Sigmoid colon (tissue), 7 donors: Measurements from ENCODE around the gene PGAP2. TPM values are rescaled to one million over a fixed set of nuclear protein-coding genes. Genes with fewer than 3 reads are reported as not detected.
"Not testable (repeated sequence)": the region's sequence is repeated elsewhere in the genome, so short reads cannot be mapped to it uniquely, and the experiment has no call there.

Source experiments
- DNase-seq: peaks from one replicate; pipeline ENCODE4 v3.0.0-alpha.2; 2019
- H3K27ac ChIP-seq, 4 donors: fragments of 200-600 bp; sonication (generic); one replicate each; pipeline ENCODE4 v1.5.1; 2016 to 2019; ENCODE audit warnings: mild to moderate bottlenecking in 1 of 4
- H3K27me3 ChIP-seq, 3 donors: fragments of 200-600 bp; sonication (generic); one replicate each; pipeline ENCODE4 v1.5.1; 2019; ENCODE audit warnings: mild to moderate bottlenecking in 1 of 3
- H3K36me3 ChIP-seq, 4 donors: fragments of 200-600 bp; sonication (generic); one replicate each; pipeline ENCODE4 v1.5.1; 2016 to 2019
- H3K4me1 ChIP-seq, 4 donors: fragments of 200-600 bp; sonication (generic); one replicate each; pipeline ENCODE4 v1.5.1; 2017 to 2019
- H3K4me3 ChIP-seq, 4 donors: fragments of 200-600 bp; sonication (generic); one replicate each; pipeline ENCODE4 v1.5.1; 2017 to 2019; ENCODE audit warnings: mild to moderate bottlenecking in 2 of 4, moderate library complexity in 1 of 4
- H3K9me3 ChIP-seq, 4 donors: fragments of 200-600 bp in 3 of 4; sonication (generic) in 3 of 4; one replicate each; pipeline versions ENCODE4 v1.5.1 to v1.6.1; 2013 to 2019
- EP300 ChIP-seq, 4 donors: sonication (generic); formaldehyde crosslinking; IDR thresholded peaks; one replicate each; pipeline ENCODE4 v1.6.1; 2017; ENCODE audit warnings: antibody characterized with exemption in 4 of 4
- POLR2A ChIP-seq, 2 donors: fragments of 450-650 bp; IDR thresholded peaks; one replicate each; pipeline ENCODE4 v1.6.1; 2016; ENCODE audit warnings: antibody characterized with exemption in 2 of 2, mild to moderate bottlenecking in 2 of 2, moderate library complexity in 2 of 2
- POLR2AphosphoS5 ChIP-seq, 4 donors: sonication (generic); formaldehyde crosslinking; IDR thresholded peaks; one replicate each; pipeline ENCODE4 v1.6.1; 2017; ENCODE audit warnings: antibody characterized with exemption in 4 of 4
- WGBS, 2 donors: extraction: QIAGEN DNeasy Blood & Tissue Kit; methylation state at CpG; one replicate each; pipeline ENCODE4 v1.1.7; 2013; 5-methylcytosine and 5-hydroxymethylcytosine counted together
- intact Hi-C: fragments of 100-400 bp; cut with DNase I; formaldehyde crosslinking; loops from one replicate; pipeline ENCODE4 v1.15.1; 2023
- polyA plus RNA-seq, 3 donors: library from polyadenylated mRNA; stranded (reverse); fragments of 200-250 nt; gene quantifications; one replicate each; pipeline ENCODE4 v1.2.3, GENCODE V29; 2013
- total RNA-seq, 4 donors: library from RNA; depleted of rRNA; stranded (reverse); fragments of >200 nt; gene quantifications; one replicate each; pipeline ENCODE4 v1.1.0, GENCODE V29; 2016
- TF ChIP-seq, protein P1 (sequence below), 4 experiments: fragments of 450-650 bp in 3 of 4; fragments of 200-600 bp in 1 of 4; IDR thresholded peaks; one replicate each; pipeline ENCODE4 v1.5.1; 2016 to 2019; ENCODE audit warnings: antibody characterized with exemption in 4 of 4, mild to moderate bottlenecking in 3 of 4, moderate library complexity in 2 of 4
- donor health status: healthy with polysubstance abuse.
- donor health status: Bipolar disorder and iron deficiency.
- donor health status: healthy.

Gene PGAP2
- total RNA-seq (1 to 10 TPM; 3.7 to 7.1 (median 4.5) TPM), polyA plus RNA-seq (10 to 100 TPM in 2 of 3 donors, 1 to 10 TPM in 1; 6.9 to 19.4 (median 11.4) TPM)

- peaks cover 0 to 11% (median 7%) of the 10 kb centered on the region in 4 donors for H3K4me1 ChIP-seq
- no peaks in the 10 kb centered on the region for H3K36me3 ChIP-seq
- intact Hi-C loops, result loop anchor here (2.0 kb wide), 1 partner anchor 33 kb away; the partner anchor contains the start of gene RHOG
- no peaks in the 10 kb centered on the region for H3K27me3 ChIP-seq
- WGBS, 2 donors, result 1% methylated on average over 55 of the region's 55 CpGs
- H3K9me3 ChIP-seq, result no peaks in the 10 kb centered on the region
- peak; percentile 72 for DNase-seq
- TF ChIP-seq EP300 (IDR thresholded peaks at IDR 0.05), result no peak
- TF ChIP-seq, protein P1, sequence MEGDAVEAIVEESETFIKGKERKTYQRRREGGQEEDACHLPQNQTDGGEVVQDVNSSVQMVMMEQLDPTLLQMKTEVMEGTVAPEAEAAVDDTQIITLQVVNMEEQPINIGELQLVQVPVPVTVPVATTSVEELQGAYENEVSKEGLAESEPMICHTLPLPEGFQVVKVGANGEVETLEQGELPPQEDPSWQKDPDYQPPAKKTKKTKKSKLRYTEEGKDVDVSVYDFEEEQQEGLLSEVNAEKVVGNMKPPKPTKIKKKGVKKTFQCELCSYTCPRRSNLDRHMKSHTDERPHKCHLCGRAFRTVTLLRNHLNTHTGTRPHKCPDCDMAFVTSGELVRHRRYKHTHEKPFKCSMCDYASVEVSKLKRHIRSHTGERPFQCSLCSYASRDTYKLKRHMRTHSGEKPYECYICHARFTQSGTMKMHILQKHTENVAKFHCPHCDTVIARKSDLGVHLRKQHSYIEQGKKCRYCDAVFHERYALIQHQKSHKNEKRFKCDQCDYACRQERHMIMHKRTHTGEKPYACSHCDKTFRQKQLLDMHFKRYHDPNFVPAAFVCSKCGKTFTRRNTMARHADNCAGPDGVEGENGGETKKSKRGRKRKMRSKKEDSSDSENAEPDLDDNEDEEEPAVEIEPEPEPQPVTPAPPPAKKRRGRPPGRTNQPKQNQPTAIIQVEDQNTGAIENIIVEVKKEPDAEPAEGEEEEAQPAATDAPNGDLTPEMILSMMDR (IDR thresholded peaks at IDR 0.05), result peak; percentile 45 to 61 (median 56)
- peak within 1 kb of the TSS; percentile 37 to 53 (median 46) for H3K27ac ChIP-seq
- peak within 1 kb of the TSS; percentile 52 to 75 (median 56) for H3K4me3 ChIP-seq
Observed at GRCh38 chr11:3807909-3808860, at the start of gene PGAP2. PGAP2 (plus strand) TSS chr11:3808560; CDS start chr11:3811260, 2,700 bp downstream.

DNA sequence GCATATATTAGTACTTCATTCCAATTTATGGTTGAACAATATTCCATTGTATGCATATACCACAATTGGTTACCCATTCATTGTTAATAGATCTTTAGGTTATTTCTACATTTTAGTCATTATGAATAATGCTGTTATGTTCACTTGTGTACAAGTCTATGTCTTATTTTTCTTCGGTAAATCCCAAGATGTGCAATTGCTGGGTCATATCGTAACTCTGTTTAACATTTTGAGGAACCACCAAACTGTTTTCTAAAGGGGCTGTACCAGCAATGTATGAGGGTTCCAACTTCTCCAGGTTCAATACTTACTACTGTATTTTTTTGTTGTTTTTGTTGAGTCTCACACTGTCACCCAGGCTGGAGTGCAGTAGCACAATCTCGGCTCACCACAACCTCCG, 44.1 kb upstream of the PGAP2 start:
- Histone ChIP-seq H3K36me3 (peaks cover 21 to 100% (median 78%) of the 10 kb centered on the region in 4 donors), H3K4me3 (no peak overlapping the region), H3K27me3 (no peaks in the 10 kb centered on the region), H3K4me1 (no peaks in the 10 kb centered on the region), H3K27ac (no peak overlapping the region), H3K9me3 (no peaks in the 10 kb centered on the region)
- WGBS, 2 donors, result 95 to 98% methylated on average over 4 of the region's 4 CpGs
- no peak for DNase-seq
- TF ChIP-seq POLR2A (IDR thresholded peaks at IDR 0.05) (no peak), EP300 (IDR thresholded peaks at IDR 0.05) (no peak), POLR2AphosphoS5 (IDR thresholded peaks at IDR 0.05) (no peak)
- TF ChIP-seq, protein P1 (IDR thresholded peaks at IDR 0.05), result no peak
- intact Hi-C loops, result no loop called here

DNA sequence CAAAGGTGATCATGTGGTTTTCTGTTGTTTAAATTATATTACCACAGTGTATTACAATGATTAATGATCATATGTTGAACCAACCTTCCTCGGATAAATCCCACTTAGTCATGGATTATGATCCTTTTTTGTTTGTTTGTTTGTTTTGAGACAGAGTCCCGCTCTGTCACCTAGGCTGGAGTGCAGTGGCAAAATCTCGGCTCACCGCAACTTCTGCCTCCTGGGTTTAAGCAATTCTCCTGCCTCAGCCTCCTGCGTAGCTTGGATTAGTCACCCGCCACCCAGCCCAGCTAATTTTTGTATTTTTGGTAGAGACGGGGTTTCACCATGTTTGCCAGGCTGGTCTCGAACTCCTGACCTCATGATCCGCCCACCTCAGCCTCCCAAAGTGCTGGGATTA, 41.5 kb upstream of the PGAP2 start:
- H3K27ac ChIP-seq, H3K27me3 ChIP-seq, H3K4me3 ChIP-seq, DNase-seq, H3K4me1 ChIP-seq, H3K9me3 ChIP-seq, intact Hi-C loops: not testable (repeated sequence)
- WGBS, 2 donors, result 91 to 95% methylated on average over 9 of the region's 9 CpGs
- peaks cover 30 to 100% (median 79%) of the 10 kb centered on the region in 4 donors for H3K36me3 ChIP-seq

GRCh38 chr11:3767536-3767935, 40.8 kb upstream of the PGAP2 start:
- Histone ChIP-seq H3K27ac (no peak overlapping the region), H3K4me1 (no peaks in the 10 kb centered on the region), H3K4me3 (no peak overlapping the region), H3K9me3 (no peaks in the 10 kb centered on the region), H3K27me3 (no peaks in the 10 kb centered on the region), H3K36me3 (peaks cover 30 to 100% (median 77%) of the 10 kb centered on the region in 4 donors)
- intact Hi-C loops, result no loop called here
- TF ChIP-seq, protein P1 (IDR thresholded peaks at IDR 0.05), result no peak
- TF ChIP-seq POLR2AphosphoS5 (IDR thresholded peaks at IDR 0.05) (no peak), POLR2A (IDR thresholded peaks at IDR 0.05) (no peak), EP300 (IDR thresholded peaks at IDR 0.05) (no peak)
- 72 to 85% methylated on average over 3 of the region's 3 CpGs for WGBS, 2 donors
- DNase-seq, result no peak

- no peak for DNase-seq
- H3K9me3 ChIP-seq, result no peaks in the 10 kb centered on the region
- no peak for TF ChIP-seq POLR2A (IDR thresholded peaks at IDR 0.05)
- no peak for TF ChIP-seq POLR2AphosphoS5 (IDR thresholded peaks at IDR 0.05)
- no peak for TF ChIP-seq EP300 (IDR thresholded peaks at IDR 0.05)
- TF ChIP-seq, protein P1 (IDR thresholded peaks at IDR 0.05), result no peak
- WGBS, 2 donors, result 92 to 95% methylated on average over 4 of the region's 4 CpGs
- H3K27ac ChIP-seq, result no peak overlapping the region
- H3K4me3 ChIP-seq, result no peak overlapping the region
- H3K27me3 ChIP-seq, result no peaks in the 10 kb centered on the region
- intact Hi-C loops, result no loop called here
- no peaks in the 10 kb centered on the region for H3K4me1 ChIP-seq
- peaks cover 16 to 100% (median 65%) of the 10 kb centered on the region in 4 donors for H3K36me3 ChIP-seq
Observed at GRCh38 chr11:3773180-3773579, 35.2 kb upstream of the PGAP2 start.
